Activated CD8-positive, alpha-beta memory T cell treated with anti-CD3 and anti-CD28 coated beads for 1 hour (primary cell): Measurements from ENCODE around the gene FAM20C.

Experiments used
- DNase-seq, 2 donors: peaks; one replicate each; pipeline ENCODE4 v3.0.0-alpha.2; 2020; ENCODE audit warnings: low read depth in 1 of 2; ENCODE audit errors: extremely low read depth in 1 of 2

Gene FAM20C

DNA sequence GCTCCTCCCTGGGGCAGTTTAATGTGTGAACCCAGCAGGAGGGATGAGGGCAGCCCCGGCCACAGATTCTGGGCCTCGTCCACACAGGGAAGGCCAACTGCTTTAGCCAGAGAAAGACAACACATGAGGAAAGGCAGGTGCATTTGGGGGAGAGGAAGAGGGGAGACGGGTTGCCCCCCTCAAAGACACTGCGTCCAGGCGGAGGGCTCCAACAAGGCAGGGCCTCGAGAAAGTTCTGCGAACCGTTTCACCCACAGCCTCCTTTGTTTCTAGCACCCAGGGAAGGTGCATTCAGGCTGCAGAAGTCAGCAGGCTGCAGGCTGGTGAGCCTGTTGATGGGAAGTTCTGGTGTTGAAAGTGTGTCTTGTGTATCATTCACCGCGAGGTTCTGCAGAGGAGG lies 107.7 kb downstream of the FAM20C start:
- no peak for DNase-seq

DNA sequence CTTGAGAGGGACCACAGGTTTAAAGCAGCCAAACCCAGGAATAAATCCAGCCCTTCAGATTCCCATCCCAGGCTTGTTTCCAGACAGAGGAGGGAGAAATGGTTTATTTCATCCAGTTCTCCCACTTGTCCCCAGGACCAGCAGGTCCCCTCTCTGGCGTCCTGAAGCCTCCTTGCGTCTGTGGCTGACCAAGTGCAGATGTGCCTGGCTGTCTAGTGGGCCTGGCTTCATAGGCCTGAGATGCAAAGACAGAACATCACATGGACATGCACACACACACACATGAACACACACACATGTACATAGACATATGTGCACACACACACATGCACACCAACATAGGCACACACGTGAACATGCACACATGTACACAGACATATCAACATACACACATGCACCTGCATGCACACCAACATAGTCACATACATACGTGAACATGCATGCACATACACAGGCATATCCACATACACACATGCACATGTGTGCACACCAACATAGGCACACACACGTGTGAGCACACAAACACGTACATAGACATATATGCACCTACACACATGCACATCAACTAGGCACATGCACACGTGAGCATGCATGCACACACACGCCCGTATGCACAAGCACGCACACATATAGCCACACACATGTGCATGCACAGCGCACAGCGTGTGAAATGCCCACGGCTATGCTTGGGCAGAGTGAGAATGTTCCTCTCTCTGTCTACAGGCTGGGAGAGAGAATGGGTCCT lies 108.3 kb downstream of the FAM20C start:
- DNase-seq = no peak

DNA sequence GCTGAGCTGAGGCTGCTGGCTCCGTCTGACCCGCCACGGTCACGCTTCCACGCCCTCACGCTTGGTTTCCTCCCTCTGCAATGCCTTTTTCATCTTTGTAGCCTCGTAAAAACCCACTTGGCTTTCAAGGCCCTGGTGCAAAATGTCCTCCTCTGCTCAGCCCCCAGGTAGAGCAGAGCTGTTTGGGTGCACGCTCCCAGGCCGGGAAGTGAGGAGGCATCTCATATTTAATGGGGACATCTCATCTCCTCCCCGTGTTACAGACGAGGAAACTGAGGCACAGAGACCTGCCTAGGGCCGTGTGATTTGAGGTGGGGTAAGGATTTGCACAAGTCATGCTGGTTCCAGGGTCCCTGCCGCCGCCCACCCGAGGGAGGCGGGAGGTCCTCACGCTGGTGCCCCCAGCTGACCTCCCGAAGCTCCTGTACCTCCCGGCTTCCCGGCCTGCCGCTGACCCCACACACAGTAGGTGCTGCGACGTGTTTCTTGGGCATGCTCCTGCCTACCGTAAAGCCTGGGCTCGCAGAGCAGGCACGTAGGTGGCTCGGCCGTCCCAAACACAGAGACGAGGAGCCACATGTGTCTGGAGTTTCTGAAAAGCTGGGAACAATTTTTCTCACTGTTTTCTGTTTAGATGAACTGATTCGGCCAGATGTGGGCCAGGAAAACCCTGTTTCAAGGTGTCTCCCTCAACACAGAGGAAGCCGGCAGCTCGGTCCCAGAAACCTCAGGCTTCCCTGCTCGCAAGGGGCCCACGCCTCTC lies 109.1 kb downstream of the FAM20C start:
- no peak for DNase-seq

DNA sequence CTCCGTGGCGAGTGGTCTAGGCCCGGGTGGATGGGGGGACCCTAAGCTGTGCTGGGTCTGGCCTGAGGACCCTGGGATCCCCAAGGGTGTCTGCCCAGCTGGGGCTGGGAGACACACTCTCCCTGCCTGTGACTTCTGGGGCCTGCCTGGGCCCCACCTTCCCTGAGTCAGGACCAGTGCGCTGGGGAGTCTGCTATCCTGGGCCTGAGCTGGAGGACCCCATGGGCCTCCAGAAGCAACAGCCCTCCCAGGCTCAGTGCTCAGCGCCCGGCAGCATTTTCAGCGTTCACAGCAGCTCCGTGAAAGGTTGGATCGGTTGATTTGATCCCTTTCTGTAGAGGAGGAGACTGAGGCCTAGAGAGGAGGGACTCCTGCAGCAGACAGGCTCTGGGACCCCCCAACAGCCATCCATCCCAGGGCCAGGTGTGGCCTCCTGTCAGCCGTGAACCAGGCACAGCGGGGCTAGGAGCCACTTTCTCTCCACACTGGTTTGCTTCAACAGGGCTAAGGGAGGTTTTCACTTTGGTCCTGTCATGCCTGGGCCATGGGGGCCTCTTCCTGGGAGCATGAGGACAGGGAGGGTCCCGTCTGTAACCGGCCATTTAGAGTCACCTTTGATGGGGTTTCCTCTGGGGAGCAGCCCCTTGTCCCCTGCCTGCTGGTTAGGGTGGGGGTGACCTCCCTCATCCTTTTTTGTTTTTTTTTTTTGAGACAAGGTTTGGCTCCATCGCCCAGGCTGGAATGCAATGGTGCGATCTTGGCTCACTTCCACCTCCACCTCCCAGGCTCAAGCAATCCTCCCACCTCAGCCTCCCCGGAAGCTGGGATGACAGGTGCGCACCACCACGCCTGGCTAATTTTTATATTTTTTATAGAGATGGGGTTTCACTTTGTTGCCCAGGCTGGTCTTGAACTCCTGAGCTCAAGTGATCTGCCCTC lies 110.0 kb downstream of the FAM20C start:
- DNase-seq = no peak

DNA sequence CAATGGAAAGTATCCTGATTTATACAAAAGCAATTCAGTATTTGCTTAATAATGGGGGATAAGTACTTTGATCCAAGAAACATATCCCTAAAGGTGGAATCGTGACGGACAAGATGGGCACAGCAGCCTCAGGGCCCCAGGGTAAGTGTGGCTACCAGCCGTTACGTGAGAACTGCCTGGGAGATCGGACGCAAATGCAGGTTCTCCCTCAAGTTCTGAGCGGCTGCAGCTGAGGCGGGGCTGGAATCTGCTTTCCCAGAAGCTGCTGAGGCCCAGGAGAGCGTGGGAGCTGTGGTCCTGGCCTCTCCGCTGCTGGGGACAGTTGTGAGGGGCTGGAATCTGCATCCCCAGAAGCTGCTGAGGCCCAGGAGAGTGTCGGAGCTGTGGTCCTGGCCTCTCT lies 111.1 kb downstream of the FAM20C start:
- DNase-seq = no peak

DNA sequence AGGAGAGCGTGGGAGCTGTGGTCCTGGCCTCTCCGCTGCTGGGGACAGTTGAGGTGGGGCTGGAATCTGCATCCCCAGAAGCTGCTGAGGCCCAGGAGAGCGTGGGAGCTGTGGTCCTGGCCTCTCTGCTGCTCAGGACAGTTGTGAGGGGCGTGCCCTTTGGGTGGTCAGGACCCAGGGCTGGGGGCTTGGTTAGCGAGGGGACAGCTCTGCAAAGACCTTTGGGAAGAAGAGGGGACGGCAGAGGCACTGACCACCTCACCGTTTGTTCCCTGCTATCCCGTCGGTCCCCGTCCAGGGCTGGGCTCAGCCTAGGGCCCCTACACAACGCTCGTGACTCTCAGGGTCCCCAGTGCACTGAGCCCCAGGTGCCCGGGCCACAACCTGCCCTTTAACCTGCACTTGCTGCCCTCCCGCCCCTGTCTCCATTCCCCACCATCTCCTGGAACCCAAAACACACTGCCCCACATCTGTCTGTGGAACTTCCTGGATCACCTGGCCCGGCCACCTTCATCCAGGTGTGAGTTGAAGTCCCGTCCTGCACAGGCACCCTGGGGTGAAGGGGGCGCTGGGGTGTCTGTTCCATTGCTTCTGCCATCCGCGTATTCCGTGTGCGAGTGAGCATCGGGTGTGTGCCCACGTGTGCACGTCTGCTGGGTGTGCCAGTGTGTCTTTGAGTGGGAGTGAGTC lies 111.7 kb downstream of the FAM20C start:
- no peak for DNase-seq

DNA sequence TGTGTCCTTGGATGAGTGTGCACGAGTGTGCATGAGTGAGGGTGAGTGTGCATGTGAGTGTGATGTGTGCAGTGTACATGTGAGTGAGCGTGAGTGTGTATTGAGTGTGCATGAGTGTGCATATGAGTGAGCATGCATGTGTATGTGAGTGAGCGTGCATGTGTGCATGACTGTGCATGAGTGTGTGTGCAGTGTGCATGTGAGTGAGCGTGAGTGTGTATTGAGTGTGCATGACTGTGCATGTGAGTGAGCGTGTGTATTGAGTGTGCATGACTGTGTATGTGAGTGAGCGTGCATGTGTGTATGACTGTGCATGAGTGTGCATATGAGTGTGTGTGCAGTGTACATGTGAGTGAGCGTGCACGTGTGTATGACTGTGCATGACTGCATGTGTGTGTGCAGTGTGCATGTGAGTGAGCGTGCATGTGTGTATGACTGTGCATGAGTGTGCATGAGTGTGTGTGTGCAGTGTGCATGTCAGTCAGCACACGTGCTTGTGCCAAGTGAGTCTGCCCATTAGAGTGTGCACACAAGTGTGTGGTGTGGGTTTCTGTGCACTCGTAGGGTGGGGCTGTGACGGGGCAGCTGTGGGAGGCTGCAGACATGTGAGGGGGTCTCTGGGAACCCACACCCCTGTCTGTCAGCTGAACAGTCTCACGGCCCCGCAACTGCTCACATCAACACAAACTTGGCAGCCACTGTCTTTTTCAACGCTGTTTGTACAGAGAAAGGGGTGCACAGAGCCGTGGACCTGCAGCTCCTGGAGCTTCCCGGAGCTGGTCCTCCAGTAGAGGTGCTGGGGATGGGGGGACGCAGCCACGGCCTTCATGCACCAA lies 112.4 kb downstream of the FAM20C start:
- DNase-seq = no peak

DNA sequence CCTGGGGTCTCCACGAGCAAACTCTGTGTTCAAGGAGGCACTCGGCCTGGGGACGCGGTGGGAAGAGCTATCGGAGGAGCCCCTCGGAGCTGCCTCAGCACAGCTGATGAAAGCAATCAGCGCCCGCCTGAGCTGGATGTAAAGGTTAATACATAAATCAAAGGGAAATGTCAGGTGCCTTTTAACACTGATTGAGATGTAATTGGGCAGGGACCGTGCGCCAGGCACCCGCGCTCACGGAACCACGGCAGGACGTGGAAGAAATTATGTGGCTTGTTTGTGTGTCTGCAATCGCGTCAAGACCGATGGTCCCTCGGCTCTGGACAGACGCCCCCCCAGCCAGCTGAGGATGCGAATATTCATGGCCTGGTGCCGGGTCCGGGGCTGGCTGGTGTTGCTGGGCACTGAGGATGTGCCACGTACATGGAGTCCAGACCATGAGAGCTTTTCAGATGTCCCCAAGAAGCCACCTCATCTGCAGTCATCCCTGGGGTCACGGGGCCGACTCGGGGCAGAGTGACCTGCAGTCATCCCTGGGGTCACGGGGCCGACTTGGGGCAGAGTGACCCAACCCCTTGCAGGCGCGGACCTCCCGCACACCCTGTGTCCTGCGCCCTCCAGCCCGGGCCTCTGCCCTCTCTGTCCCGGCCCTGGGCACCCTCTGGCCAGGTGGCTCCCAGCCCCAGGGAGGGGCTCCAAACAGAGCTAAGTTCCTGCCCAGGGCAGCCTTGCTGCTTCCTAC lies 113.2 kb downstream of the FAM20C start:
- no peak for DNase-seq

DNA sequence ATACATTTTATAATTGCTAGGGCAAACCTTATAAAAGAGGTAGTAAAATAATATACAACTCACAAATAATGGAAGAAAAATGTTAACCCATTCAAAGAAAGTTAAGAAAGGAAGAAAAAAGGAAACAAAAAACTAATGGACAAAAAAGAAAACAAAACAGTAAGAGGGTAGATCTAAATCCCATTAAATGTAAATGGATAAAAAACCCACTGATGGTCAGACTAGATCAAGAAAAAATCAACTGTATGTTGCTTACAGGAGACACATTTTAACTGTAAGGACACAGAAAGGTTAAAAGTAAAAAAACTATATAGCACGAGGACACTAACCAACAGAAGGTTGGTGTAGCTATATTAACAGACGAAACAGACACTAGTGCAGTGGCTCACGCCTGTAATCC lies 115.6 kb downstream of the FAM20C start:
- no peak for DNase-seq

DNA sequence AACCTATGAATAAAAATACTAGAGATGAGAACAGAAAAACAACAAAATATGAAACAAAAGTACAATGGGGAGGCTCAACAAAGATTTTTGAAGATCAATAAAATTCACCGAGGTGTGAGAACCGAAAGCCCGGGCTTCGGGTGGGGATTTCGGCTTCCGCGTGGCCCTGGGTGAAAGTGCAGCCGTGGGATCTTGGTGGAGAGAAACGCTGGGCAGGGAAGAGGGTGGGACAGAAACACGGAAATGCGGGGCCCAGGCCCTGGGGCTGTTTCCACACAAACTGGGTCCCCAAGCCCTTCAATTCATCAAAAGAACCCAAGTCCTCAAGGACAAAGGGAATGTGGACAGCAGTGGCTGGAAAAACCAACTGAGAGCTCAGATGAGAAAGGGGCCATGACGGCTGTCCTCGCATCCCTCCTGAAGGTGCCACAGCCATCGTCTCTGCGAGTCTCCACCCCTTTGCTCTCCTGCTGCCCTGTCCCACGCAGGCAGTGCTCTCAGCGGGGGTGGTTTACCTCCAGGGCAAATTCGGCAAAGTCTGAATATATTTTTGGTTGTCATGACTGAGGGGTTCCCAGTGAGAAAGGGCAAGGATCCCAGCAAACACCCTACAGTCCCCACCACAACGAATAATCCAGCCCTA lies 117.3 kb downstream of the FAM20C start:
- DNase-seq = no peak
